GM23248 (cell line): ENCODE measurements around the gene PNPLA1.

Experiments
- EZH2 ChIP-seq: fragments of 200-600 bp; sonication (generic); IDR thresholded peaks from 2 replicates; pipeline ENCODE4 v1.6.1; 2018; ENCODE audit warnings: antibody characterized with exemption, mild to moderate bottlenecking; ENCODE audit not compliant: insufficient read depth, poor library complexity, severe bottlenecking
- EZH2phosphoT487 ChIP-seq: fragments of 200-600 bp; sonication (generic); IDR thresholded peaks from 2 replicates; pipeline ENCODE4 v1.6.1; 2018; ENCODE audit warnings: antibody characterized with exemption, moderate library complexity, mild to moderate bottlenecking, low read depth; ENCODE audit not compliant: insufficient read depth

- no peak for TF ChIP-seq EZH2
- no peak for TF ChIP-seq EZH2phosphoT487
Observed at GRCh38 chr6:36292170-36292569, 22.3 kb downstream of the PNPLA1 start.
